Muscle of arm (tissue), 12 donors: ENCODE measurements around the gene ATL1. TPM values are rescaled to one million over a fixed set of nuclear protein-coding genes. Genes with fewer than 3 reads are reported as not detected.
"Not testable (repeated sequence)": the region's sequence is repeated elsewhere in the genome, so short reads cannot be mapped to it uniquely, and the experiment has no call there.

Experiments used
- DNase-seq: peaks from one replicate; pipeline ENCODE4 v3.0.0-alpha.2; 2013
- polyA plus RNA-seq, 12 donors: library from polyadenylated mRNA; unstranded; fragments of 120-200 nt; gene quantifications; one replicate each; pipeline ENCODE4 v1.2.1, GENCODE V29; 2013; ENCODE audit not compliant: insufficient read length in 12 of 12

ATL1 gene
- polyA plus RNA-seq, 12 donors, result 3.5 to 16.4 (median 6.5) TPM; not detected in 2

GRCh38 chr14:50656776-50657175, 96.8 kb downstream of the ATL1 start:
- DNase-seq, result no peak

- DNase-seq, result no peak
Measured at GRCh38 chr14:50657753-50658152, 97.8 kb downstream of the ATL1 start.

- DNase-seq, result peak; percentile 68
Measured at GRCh38 chr14:50658203-50658602, 98.3 kb downstream of the ATL1 start.

- DNase-seq, result no peak
Measured at GRCh38 chr14:50659327-50659974, 99.5 kb downstream of the ATL1 start.

- not testable (repeated sequence) for DNase-seq
Measured at GRCh38 chr14:50664579-50664978, 104.6 kb downstream of the ATL1 start.

GRCh38 chr14:50665300-50665699, 105.4 kb downstream of the ATL1 start:
- DNase-seq, result not testable (repeated sequence)

GRCh38 chr14:50666772-50667683, 107.1 kb downstream of the ATL1 start:
- DNase-seq, result peak; percentile 49

- peak; percentile 35 for DNase-seq
Measured at GRCh38 chr14:50667684-50667995, 107.7 kb downstream of the ATL1 start.

GRCh38 chr14:50667996-50668825, 108.3 kb downstream of the ATL1 start, which contains the start of gene SAV1:
Gene SAV1 (minus strand): TSS chr14:50668306. CDS start chr14:50667967, 339 bp downstream.
- DNase-seq, result peak; percentile 80

- no peak for DNase-seq
Measured at GRCh38 chr14:50668826-50669143, 108.8 kb downstream of the ATL1 start.

- no peak for DNase-seq
Measured at GRCh38 chr14:50669441-50669986, 109.6 kb downstream of the ATL1 start.

GRCh38 chr14:50670196-50670865, 110.4 kb downstream of the ATL1 start:
- no peak for DNase-seq

- DNase-seq, result no peak
Measured at GRCh38 chr14:50670866-50671256, 110.9 kb downstream of the ATL1 start.

GRCh38 chr14:50675597-50675996, 115.7 kb downstream of the ATL1 start:
- DNase-seq, result no peak

- no peak for DNase-seq
Measured at GRCh38 chr14:50676814-50677516, 117.0 kb downstream of the ATL1 start.

- DNase-seq, result no peak
Measured at GRCh38 chr14:50677527-50678063, 117.7 kb downstream of the ATL1 start.

- no peak for DNase-seq
Measured at GRCh38 chr14:50678163-50678562, 118.2 kb downstream of the ATL1 start.

- no peak for DNase-seq
Measured at GRCh38 chr14:50679674-50680073, 119.7 kb downstream of the ATL1 start.
